Liver (tissue), 3 donors: ENCODE results near the gene ZNF814.

ENCODE experiments used
- EGR1 ChIP-seq, 2 donors: IDR thresholded peaks; 2 replicates each; pipeline ENCODE4 v1.6.1; 2016 to 2018; ENCODE audit warnings: antibody characterized with exemption in 2 of 2, low read depth in 2 of 2
- FOXA1 ChIP-seq: IDR thresholded peaks from 2 replicates; pipeline ENCODE4 v1.6.1; 2016; ENCODE audit warnings: antibody characterized with exemption
- JUND ChIP-seq, 2 donors: IDR thresholded peaks; 2 replicates each; pipeline ENCODE4 v1.6.1; 2016; ENCODE audit warnings: antibody characterized with exemption in 2 of 2
- NR2F2 ChIP-seq: IDR thresholded peaks from 2 replicates; pipeline ENCODE4 v1.6.1; 2016; ENCODE audit warnings: antibody characterized with exemption
- RAD21 ChIP-seq, 2 donors: IDR thresholded peaks; 2 replicates each; pipeline ENCODE4 v1.6.1; 2016; ENCODE audit warnings: antibody characterized with exemption in 2 of 2, mild to moderate bottlenecking in 2 of 2
- RXRA ChIP-seq, 2 donors: IDR thresholded peaks; 2 replicates each; pipeline ENCODE4 v1.6.1; 2017 to 2018; ENCODE audit warnings: antibody characterized with exemption in 2 of 2, mild to moderate bottlenecking in 1 of 2
- TAF1 ChIP-seq: conservative IDR thresholded peaks from 2 replicates; pipeline ENCODE4 v1.6.1; 2016; ENCODE audit warnings: antibody characterized with exemption, mild to moderate bottlenecking
- TF ChIP-seq, protein P1 (sequence below): fragments of 150-350 bp; IDR thresholded peaks from 2 replicates; pipeline ENCODE4 v1.5.1; 2017; ENCODE audit warnings: improper control_type of control experiment, low read depth, low read length; ENCODE audit not compliant: missing input control
- TF ChIP-seq, protein P2 (sequence below): IDR thresholded peaks from 2 replicates; pipeline ENCODE4 v1.6.1; 2016; ENCODE audit warnings: antibody characterized with exemption, mild to moderate bottlenecking
- TF ChIP-seq, protein P3 (sequence below): IDR thresholded peaks from 2 replicates; pipeline ENCODE4 v1.6.1; 2016; ENCODE audit warnings: antibody characterized with exemption
- donor health status: healthy.
- donor health status: healthy.

DNA sequence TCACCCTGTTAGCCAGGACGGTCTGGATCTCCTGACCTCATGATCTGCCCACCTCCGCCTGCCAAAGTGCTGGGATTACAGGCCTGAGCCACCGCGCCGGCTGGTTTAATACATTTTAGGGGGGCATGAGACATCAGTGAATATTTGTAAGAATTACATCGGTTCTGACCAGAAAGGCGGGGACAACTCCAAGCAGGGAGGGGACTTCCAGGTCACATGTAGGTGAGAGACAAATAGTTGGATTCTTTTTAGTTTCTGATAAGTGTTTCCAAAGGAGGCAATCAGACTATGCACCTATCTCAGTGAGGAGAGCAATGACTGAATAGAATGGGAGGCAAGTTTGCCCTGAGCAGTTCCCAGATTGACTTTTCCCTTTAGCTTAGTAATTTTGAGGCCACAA, 70.5 kb downstream of the ZNF814 start:
- TF ChIP-seq, protein P1, sequence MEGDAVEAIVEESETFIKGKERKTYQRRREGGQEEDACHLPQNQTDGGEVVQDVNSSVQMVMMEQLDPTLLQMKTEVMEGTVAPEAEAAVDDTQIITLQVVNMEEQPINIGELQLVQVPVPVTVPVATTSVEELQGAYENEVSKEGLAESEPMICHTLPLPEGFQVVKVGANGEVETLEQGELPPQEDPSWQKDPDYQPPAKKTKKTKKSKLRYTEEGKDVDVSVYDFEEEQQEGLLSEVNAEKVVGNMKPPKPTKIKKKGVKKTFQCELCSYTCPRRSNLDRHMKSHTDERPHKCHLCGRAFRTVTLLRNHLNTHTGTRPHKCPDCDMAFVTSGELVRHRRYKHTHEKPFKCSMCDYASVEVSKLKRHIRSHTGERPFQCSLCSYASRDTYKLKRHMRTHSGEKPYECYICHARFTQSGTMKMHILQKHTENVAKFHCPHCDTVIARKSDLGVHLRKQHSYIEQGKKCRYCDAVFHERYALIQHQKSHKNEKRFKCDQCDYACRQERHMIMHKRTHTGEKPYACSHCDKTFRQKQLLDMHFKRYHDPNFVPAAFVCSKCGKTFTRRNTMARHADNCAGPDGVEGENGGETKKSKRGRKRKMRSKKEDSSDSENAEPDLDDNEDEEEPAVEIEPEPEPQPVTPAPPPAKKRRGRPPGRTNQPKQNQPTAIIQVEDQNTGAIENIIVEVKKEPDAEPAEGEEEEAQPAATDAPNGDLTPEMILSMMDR: no peak
- TF ChIP-seq NR2F2 (no peak), RAD21 (IDR thresholded peaks at IDR 0.05) (no peak), FOXA1 (no peak), RXRA (IDR thresholded peaks at IDR 0.05) (no peak), EGR1 (IDR thresholded peaks at IDR 0.05; ENCODE audit: low read depth in 2 of 2) (no peak), TAF1 (no peak), JUND (IDR thresholded peaks at IDR 0.05) (no peak)
- TF ChIP-seq, protein P2, sequence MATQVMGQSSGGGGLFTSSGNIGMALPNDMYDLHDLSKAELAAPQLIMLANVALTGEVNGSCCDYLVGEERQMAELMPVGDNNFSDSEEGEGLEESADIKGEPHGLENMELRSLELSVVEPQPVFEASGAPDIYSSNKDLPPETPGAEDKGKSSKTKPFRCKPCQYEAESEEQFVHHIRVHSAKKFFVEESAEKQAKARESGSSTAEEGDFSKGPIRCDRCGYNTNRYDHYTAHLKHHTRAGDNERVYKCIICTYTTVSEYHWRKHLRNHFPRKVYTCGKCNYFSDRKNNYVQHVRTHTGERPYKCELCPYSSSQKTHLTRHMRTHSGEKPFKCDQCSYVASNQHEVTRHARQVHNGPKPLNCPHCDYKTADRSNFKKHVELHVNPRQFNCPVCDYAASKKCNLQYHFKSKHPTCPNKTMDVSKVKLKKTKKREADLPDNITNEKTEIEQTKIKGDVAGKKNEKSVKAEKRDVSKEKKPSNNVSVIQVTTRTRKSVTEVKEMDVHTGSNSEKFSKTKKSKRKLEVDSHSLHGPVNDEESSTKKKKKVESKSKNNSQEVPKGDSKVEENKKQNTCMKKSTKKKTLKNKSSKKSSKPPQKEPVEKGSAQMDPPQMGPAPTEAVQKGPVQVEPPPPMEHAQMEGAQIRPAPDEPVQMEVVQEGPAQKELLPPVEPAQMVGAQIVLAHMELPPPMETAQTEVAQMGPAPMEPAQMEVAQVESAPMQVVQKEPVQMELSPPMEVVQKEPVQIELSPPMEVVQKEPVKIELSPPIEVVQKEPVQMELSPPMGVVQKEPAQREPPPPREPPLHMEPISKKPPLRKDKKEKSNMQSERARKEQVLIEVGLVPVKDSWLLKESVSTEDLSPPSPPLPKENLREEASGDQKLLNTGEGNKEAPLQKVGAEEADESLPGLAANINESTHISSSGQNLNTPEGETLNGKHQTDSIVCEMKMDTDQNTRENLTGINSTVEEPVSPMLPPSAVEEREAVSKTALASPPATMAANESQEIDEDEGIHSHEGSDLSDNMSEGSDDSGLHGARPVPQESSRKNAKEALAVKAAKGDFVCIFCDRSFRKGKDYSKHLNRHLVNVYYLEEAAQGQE: no peak
- TF ChIP-seq, protein P3, sequence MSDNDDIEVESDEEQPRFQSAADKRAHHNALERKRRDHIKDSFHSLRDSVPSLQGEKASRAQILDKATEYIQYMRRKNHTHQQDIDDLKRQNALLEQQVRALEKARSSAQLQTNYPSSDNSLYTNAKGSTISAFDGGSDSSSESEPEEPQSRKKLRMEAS: no peak
